Prostate gland (tissue), 2 donors: ENCODE results near the gene POU2AF2. TPM values are rescaled to one million over a fixed set of nuclear protein-coding genes. Genes with fewer than 3 reads are reported as not detected.

Source experiments
- DNase-seq: peaks from one replicate; pipeline ENCODE4 v3.0.0-alpha.2; 2019; ENCODE audit warnings: low spot score
- H3K27ac ChIP-seq, 2 donors: fragments of 200-600 bp; sonication (generic); 2 replicates each; pipeline ENCODE4 v1.5.1; 2017 to 2019
- H3K27me3 ChIP-seq: fragments of 200-600 bp; sonication (generic); replicated peaks from 2 replicates; pipeline ENCODE4 v1.5.1; 2019; ENCODE audit not compliant: insufficient read depth
- H3K36me3 ChIP-seq, 2 donors: fragments of 200-600 bp; sonication (generic); 1 replicate in 1 of 2; 2 replicates in 1 of 2; pipeline versions ENCODE4 v1.5.1 to v1.8.1; 2017 to 2019
- H3K4me1 ChIP-seq: fragments of 200-600 bp; sonication (generic); replicated peaks from 2 replicates; pipeline ENCODE4 v1.5.1; 2019
- H3K4me3 ChIP-seq, 2 donors: fragments of 200-600 bp; sonication (generic); 2 replicates each; pipeline ENCODE4 v1.5.1; 2017 to 2019
- H3K9me3 ChIP-seq: fragments of 200-600 bp; sonication (generic); 2 replicates; pipeline ENCODE4 v1.5.1; 2017
- POLR2A ChIP-seq: fragments of 450-650 bp; IDR thresholded peaks from one replicate; pipeline ENCODE4 v1.6.1; 2016; ENCODE audit warnings: antibody characterized with exemption, mild to moderate bottlenecking
- POLR2AphosphoS5 ChIP-seq: sonication (generic); formaldehyde crosslinking; IDR thresholded peaks from one replicate; pipeline ENCODE4 v1.6.1; 2017; ENCODE audit warnings: antibody characterized with exemption
- WGBS: methylation state at CpG from one replicate; pipeline ENCODE4 v1.1.5; 2018; 5-methylcytosine and 5-hydroxymethylcytosine counted together
- intact Hi-C: fragments of 100-400 bp; cut with DNase I; formaldehyde crosslinking; loops from one replicate; pipeline ENCODE4 v1.14.2; 2022
- total RNA-seq, 2 donors: library from RNA; depleted of rRNA; stranded (reverse); fragments of >200 nt; gene quantifications; one replicate each; pipeline ENCODE4 v1.1.0, GENCODE V29; 2016
- TF ChIP-seq, protein P1 (sequence below), 4 experiments: fragments of 200-600 bp in 2 of 4; fragments of 450-650 bp in 2 of 4; sonication (generic) in 2 of 4; IDR thresholded peaks; 1 replicate in 3 of 4; 2 replicates in 1 of 4; pipeline ENCODE4 v1.5.1; 2016 to 2019; ENCODE audit warnings: antibody characterized with exemption in 4 of 4, mild to moderate bottlenecking in 2 of 4, moderate library complexity in 2 of 4

Gene POU2AF2
- total RNA-seq, 2 donors from 2014 or later: 0.74 TPM; not detected in 1

DNA sequence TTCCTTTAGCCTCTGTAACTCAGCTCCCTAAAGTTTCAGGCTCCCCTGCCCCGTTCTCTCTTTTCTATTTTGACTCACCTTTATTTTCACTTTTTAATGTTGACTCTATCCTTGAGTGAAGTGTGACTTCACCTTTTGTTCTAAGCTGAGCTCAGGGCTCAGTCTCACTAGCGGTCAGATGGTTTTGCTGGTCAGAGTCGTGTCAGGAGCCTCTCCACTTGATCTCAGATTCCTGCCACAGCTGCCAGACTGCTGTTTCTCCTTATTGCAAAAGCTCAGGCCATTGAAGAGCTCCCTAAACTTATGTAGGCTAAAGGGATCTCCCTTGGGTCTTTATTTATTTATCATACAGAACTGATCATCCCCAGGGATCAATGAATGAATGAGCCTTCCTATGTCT is 13.7 kb upstream of the POU2AF2 start:
- Histone ChIP-seq H3K9me3 (no peaks in the 10 kb centered on the region), H3K27me3 (no peaks in the 10 kb centered on the region), H3K36me3 (no peaks in the 10 kb centered on the region), H3K4me3 (no peak overlapping the region), H3K27ac (no peak overlapping the region), H3K4me1 (no peaks in the 10 kb centered on the region)
- no peak for DNase-seq
- TF ChIP-seq, protein P1, sequence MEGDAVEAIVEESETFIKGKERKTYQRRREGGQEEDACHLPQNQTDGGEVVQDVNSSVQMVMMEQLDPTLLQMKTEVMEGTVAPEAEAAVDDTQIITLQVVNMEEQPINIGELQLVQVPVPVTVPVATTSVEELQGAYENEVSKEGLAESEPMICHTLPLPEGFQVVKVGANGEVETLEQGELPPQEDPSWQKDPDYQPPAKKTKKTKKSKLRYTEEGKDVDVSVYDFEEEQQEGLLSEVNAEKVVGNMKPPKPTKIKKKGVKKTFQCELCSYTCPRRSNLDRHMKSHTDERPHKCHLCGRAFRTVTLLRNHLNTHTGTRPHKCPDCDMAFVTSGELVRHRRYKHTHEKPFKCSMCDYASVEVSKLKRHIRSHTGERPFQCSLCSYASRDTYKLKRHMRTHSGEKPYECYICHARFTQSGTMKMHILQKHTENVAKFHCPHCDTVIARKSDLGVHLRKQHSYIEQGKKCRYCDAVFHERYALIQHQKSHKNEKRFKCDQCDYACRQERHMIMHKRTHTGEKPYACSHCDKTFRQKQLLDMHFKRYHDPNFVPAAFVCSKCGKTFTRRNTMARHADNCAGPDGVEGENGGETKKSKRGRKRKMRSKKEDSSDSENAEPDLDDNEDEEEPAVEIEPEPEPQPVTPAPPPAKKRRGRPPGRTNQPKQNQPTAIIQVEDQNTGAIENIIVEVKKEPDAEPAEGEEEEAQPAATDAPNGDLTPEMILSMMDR (IDR thresholded peaks at IDR 0.05): no peak
- TF ChIP-seq POLR2A (no peak), POLR2AphosphoS5 (no peak)
- WGBS: 76% methylated on average over 3 of the region's 3 CpGs
- intact Hi-C loops: loop anchor here (5.0 to 10.0 kb wide), 2 partner anchors 307 to 785 kb away; no protein-coding TSS in a partner anchor

DNA sequence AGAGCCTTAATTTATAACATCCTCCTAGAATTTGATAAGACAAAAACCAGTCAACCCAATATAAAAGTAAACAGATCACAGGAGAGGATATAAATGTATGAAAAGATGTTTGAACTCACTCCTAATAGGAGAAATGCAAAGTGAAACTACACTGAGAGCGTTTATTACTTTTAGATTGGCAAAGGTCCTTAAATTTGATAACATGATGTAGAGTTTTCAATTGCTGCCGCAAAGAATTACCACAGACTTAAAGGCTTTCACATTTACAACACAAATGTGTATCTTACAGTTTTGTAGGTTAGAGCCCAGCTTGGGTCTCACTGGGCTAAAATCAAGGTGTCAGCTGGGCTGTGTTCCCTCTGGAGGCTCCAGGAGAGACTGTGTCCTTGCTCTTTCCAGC is 9.1 kb upstream of the POU2AF2 start:
- no peak for DNase-seq
- Histone ChIP-seq H3K4me1 (peaks cover 2% of the 10 kb centered on the region), H3K27me3 (no peaks in the 10 kb centered on the region), H3K4me3 (no peak overlapping the region), H3K9me3 (no peaks in the 10 kb centered on the region), H3K27ac (no peak overlapping the region), H3K36me3 (no peaks in the 10 kb centered on the region)
- TF ChIP-seq POLR2A (no peak), POLR2AphosphoS5 (no peak)
- TF ChIP-seq, protein P1 (IDR thresholded peaks at IDR 0.05): no peak
- intact Hi-C loops: loop anchor here (10.0 kb wide), 1 partner anchor 312 kb away; no protein-coding TSS in a partner anchor
- WGBS: 23% methylated on average over 2 of the region's 2 CpGs

DNA sequence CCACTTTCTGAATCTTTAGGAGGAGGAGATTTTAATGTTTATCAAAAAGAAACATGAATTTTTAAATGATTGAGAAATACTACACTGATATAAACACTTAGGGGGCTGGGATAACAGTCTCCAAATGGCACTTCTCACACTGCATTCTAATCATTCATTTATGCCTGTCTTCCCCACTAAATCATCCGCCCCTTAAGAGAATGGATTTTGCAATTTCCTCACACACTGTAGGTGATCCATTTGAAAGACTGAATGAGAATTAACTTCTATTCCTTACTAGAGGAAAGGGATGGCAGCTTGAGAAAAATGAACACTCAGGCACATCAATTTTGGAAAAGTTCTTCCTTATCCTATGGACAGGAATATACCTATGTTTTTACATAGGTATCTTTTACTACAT is 7.6 kb upstream of the POU2AF2 start:
- WGBS: 97% methylated on average over 1 of the region's 1 CpG

DNA sequence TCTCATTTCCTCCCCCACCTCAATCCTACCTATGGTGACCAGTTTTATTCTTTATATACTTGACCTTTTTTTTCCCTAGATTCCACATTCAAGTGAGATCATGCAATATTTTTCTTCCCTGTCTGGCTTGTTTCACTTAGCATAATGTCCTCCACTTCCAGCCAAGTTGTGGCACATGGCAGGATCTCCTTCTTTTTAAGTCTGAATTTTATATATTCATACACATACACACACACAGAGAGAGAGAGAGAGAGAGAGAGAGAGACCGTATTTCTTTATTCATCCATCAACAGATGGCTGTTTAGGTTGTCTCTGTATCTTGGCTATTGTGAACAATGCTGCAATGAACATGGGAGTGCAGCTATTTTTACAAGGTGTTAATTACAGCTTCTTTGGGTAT is 1.4 kb downstream of the POU2AF2 start:
- no peaks in the 10 kb centered on the region for H3K4me1 ChIP-seq
- no peak overlapping the region for H3K4me3 ChIP-seq
- TF ChIP-seq POLR2A: no peak
- TF ChIP-seq POLR2AphosphoS5: no peak
- TF ChIP-seq, protein P1 (IDR thresholded peaks at IDR 0.05): no peak
- WGBS: 80% methylated on average over 1 of the region's 1 CpG
- H3K9me3 ChIP-seq: no peaks in the 10 kb centered on the region
- no peak overlapping the region for H3K27ac ChIP-seq
- no peaks in the 10 kb centered on the region for H3K27me3 ChIP-seq
- no peak for DNase-seq
- intact Hi-C loops: no loop called here
- no peaks in the 10 kb centered on the region for H3K36me3 ChIP-seq

More for the DNA sequence above, 7.6 kb upstream of the POU2AF2 start:
- intact Hi-C loops: loop anchor here (10.0 kb wide), 1 partner anchor 313 kb away; no protein-coding TSS in a partner anchor
- Histone ChIP-seq H3K36me3 (no peaks in the 10 kb centered on the region), H3K4me1 (peaks cover 2% of the 10 kb centered on the region), H3K9me3 (no peaks in the 10 kb centered on the region), H3K27ac (no peak overlapping the region), H3K27me3 (no peaks in the 10 kb centered on the region), H3K4me3 (no peak overlapping the region)
- TF ChIP-seq, protein P1 (IDR thresholded peaks at IDR 0.05): no peak
- TF ChIP-seq POLR2AphosphoS5: no peak
- no peak for DNase-seq

DNA sequence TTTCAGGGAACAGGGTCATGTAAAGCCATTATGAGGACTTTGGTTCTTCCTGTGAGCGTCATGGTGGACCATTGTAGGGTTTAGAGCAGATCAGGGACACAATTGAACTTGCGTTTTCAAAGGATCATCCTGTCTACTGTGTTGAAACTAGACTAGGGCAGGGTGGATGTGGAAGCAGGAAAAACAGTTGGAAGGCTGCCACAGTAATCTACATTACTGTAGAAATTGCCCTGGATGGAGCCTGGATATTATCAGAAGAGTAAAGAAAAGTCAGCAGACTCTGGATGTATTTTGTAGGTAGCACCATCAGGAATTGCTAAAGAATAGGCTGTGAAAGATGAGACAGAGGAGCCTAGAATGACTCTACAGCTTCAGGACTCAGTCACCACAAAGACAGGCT is 5.4 kb downstream of the POU2AF2 start:
- H3K27ac ChIP-seq: no peak overlapping the region
- TF ChIP-seq POLR2AphosphoS5 (no peak), POLR2A (no peak)
- TF ChIP-seq, protein P1 (IDR thresholded peaks at IDR 0.05): no peak
- no peaks in the 10 kb centered on the region for H3K36me3 ChIP-seq
- WGBS: 87% methylated on average over 2 of the region's 2 CpGs
- no peaks in the 10 kb centered on the region for H3K9me3 ChIP-seq
- no peak for DNase-seq
- no peaks in the 10 kb centered on the region for H3K27me3 ChIP-seq
- intact Hi-C loops: no loop called here
- H3K4me3 ChIP-seq: no peak overlapping the region
- H3K4me1 ChIP-seq: no peaks in the 10 kb centered on the region
